Testis (tissue), 3 donors: ENCODE data around the gene ARHGEF11. TPM values are rescaled to one million over a fixed set of nuclear protein-coding genes. Genes with fewer than 3 reads are reported as not detected.

Experiments used
- DNase-seq: peaks from one replicate; pipeline ENCODE4 v3.0.0-alpha.2; 2019
- H3K27ac ChIP-seq, 2 donors: fragments of 200-600 bp; sonication (generic); one replicate each; pipeline ENCODE4 v1.5.1; 2019
- H3K27me3 ChIP-seq: fragments of 200-600 bp; sonication (generic); one replicate; pipeline ENCODE4 v1.5.1; 2019
- H3K36me3 ChIP-seq: fragments of 200-600 bp; sonication (generic); one replicate; pipeline ENCODE4 v1.5.1; 2017; ENCODE audit warnings: low read depth; ENCODE audit errors: missing control alignments
- H3K4me1 ChIP-seq: fragments of 200-600 bp; sonication (generic); one replicate; pipeline ENCODE4 v1.5.1; 2019
- H3K4me3 ChIP-seq, 2 donors: fragments of 200-600 bp; sonication (generic); one replicate each; pipeline ENCODE4 v1.5.1; 2017 to 2019
- H3K9me3 ChIP-seq: fragments of 200-600 bp; sonication (generic); one replicate; pipeline ENCODE4 v1.5.1; 2017
- CTCF ChIP-seq, 3 experiments: fragments of 450-650 bp in 2 of 3; fragments of 200-600 bp in 1 of 3; sonication (generic) in 1 of 3; IDR thresholded peaks; one replicate each; pipeline ENCODE4 v1.5.1; 2016 to 2019; ENCODE audit warnings: antibody characterized with exemption in 3 of 3, mild to moderate bottlenecking in 2 of 3, moderate library complexity in 1 of 3
- POLR2A ChIP-seq: fragments of 450-650 bp; IDR thresholded peaks from one replicate; pipeline ENCODE4 v1.6.1; 2017; ENCODE audit warnings: antibody characterized with exemption, mild to moderate bottlenecking, moderate library complexity
- WGBS, 2 donors: methylation state at CpG; one replicate each; pipeline ENCODE4 v1.1.5; 2018; 5-methylcytosine and 5-hydroxymethylcytosine counted together
- intact Hi-C: fragments of 100-400 bp; cut with DNase I; formaldehyde crosslinking; loops from one replicate; pipeline ENCODE4 v1.15.1; 2023; ENCODE audit warnings: low total_unique reads
- polyA plus RNA-seq: library from polyadenylated mRNA; stranded (reverse); fragments of 350-450 nt; fragmentation: Illumina TruSeq; extraction: RNeasy Lipid Tissue Mini Kit (QIAGEN cat#74804); gene quantifications from one replicate; pipeline ENCODE4 v1.2.3, GENCODE V29; 2014; ENCODE audit warnings: low read depth, low replicate concordance; ENCODE audit not compliant: insufficient read depth
- total RNA-seq, 2 donors: library from RNA; depleted of rRNA; stranded (reverse); fragments of >200 nt; gene quantifications; one replicate each; pipeline ENCODE4 v1.2.3, GENCODE V29; 2016

The ARHGEF11 gene
- total and polyA plus RNA-seq, 3 donors from 2014 or later, result 69.2 to 120 (median 113) TPM

GRCh38 chr1:156953571-156953970 lies 92.0 kb downstream of the ARHGEF11 start:
- H3K36me3 ChIP-seq, result no peaks in the 10 kb centered on the region
- H3K27me3 ChIP-seq, result no peaks in the 10 kb centered on the region
- H3K27ac ChIP-seq, result no peak overlapping the region
- TF ChIP-seq CTCF (IDR thresholded peaks at IDR 0.05), result no peak
- TF ChIP-seq POLR2A, result no peak
- H3K9me3 ChIP-seq, result no peaks in the 10 kb centered on the region
- H3K4me3 ChIP-seq, result no peak overlapping the region
- intact Hi-C loops, result no loop called here
- no peak for DNase-seq
- no peaks in the 10 kb centered on the region for H3K4me1 ChIP-seq
- 76 to 82% methylated on average over 2 of the region's 2 CpGs for WGBS, 2 donors

- no peak for DNase-seq
- intact Hi-C loops, result no loop called here
- Histone ChIP-seq H3K4me3 (no peak overlapping the region), H3K27ac (no peak overlapping the region), H3K36me3 (no peaks in the 10 kb centered on the region), H3K4me1 (no peaks in the 10 kb centered on the region), H3K27me3 (no peaks in the 10 kb centered on the region), H3K9me3 (no peaks in the 10 kb centered on the region)
- TF ChIP-seq POLR2A (no peak), CTCF (IDR thresholded peaks at IDR 0.05) (no peak)
- 93% methylated on average over 5 of the region's 5 CpGs for WGBS, 2 donors
Measured at GRCh38 chr1:156951371-156951770, 94.2 kb downstream of the ARHGEF11 start.

- no peak overlapping the region for H3K27ac ChIP-seq
- WGBS, 2 donors, result 94 to 100% methylated on average over 2 to 5 of the region's 5 CpGs
- intact Hi-C loops, result loop anchor here (10.0 kb wide), 1 partner anchor 116 kb away; no protein-coding TSS in a partner anchor
- H3K9me3 ChIP-seq, result no peaks in the 10 kb centered on the region
- no peak for DNase-seq
- no peaks in the 10 kb centered on the region for H3K27me3 ChIP-seq
- peaks cover 5% of the 10 kb centered on the region for H3K36me3 ChIP-seq
- no peak overlapping the region for H3K4me3 ChIP-seq
- no peaks in the 10 kb centered on the region for H3K4me1 ChIP-seq
- TF ChIP-seq CTCF (IDR thresholded peaks at IDR 0.05) (peak in 1 of 3 experiments; percentile 2), POLR2A (no peak)
Measured at GRCh38 chr1:156949127-156949526, 96.4 kb downstream of the ARHGEF11 start.

GRCh38 chr1:156948708-156949107 lies 96.8 kb downstream of the ARHGEF11 start:
- 59 to 65% methylated on average over 4 of the region's 4 CpGs for WGBS, 2 donors
- Histone ChIP-seq H3K4me3 (no peak overlapping the region), H3K27ac (no peak overlapping the region), H3K9me3 (no peaks in the 10 kb centered on the region), H3K4me1 (no peaks in the 10 kb centered on the region), H3K36me3 (peaks cover 5% of the 10 kb centered on the region), H3K27me3 (no peaks in the 10 kb centered on the region)
- TF ChIP-seq CTCF (IDR thresholded peaks at IDR 0.05), result peak in 2 of 3 experiments; percentile 8 to 33
- no peak for TF ChIP-seq POLR2A
- intact Hi-C loops, result loop anchor here (10.0 kb wide), 1 partner anchor 116 kb away; no protein-coding TSS in a partner anchor
- DNase-seq, result no peak

GRCh38 chr1:156947818-156948525 lies 97.6 kb downstream of the ARHGEF11 start:
- H3K27me3 ChIP-seq, result no peaks in the 10 kb centered on the region
- intact Hi-C loops, result loop anchor here (10.0 kb wide), 1 partner anchor 117 kb away; no protein-coding TSS in a partner anchor
- TF ChIP-seq CTCF (IDR thresholded peaks at IDR 0.05) (no peak), POLR2A (no peak)
- H3K27ac ChIP-seq, result no peak overlapping the region
- DNase-seq, result peak; percentile 8
- H3K4me3 ChIP-seq, result no peak overlapping the region
- H3K4me1 ChIP-seq, result no peaks in the 10 kb centered on the region
- H3K36me3 ChIP-seq, result peaks cover 5% of the 10 kb centered on the region
- whole genome bisulfite sequencing, 2 donors, result 94 to 97% methylated on average over 11 to 17 of the region's 17 CpGs
- H3K9me3 ChIP-seq, result no peaks in the 10 kb centered on the region
